ENCODE measurements around the gene ROR2.

Gene ROR2

DNA sequence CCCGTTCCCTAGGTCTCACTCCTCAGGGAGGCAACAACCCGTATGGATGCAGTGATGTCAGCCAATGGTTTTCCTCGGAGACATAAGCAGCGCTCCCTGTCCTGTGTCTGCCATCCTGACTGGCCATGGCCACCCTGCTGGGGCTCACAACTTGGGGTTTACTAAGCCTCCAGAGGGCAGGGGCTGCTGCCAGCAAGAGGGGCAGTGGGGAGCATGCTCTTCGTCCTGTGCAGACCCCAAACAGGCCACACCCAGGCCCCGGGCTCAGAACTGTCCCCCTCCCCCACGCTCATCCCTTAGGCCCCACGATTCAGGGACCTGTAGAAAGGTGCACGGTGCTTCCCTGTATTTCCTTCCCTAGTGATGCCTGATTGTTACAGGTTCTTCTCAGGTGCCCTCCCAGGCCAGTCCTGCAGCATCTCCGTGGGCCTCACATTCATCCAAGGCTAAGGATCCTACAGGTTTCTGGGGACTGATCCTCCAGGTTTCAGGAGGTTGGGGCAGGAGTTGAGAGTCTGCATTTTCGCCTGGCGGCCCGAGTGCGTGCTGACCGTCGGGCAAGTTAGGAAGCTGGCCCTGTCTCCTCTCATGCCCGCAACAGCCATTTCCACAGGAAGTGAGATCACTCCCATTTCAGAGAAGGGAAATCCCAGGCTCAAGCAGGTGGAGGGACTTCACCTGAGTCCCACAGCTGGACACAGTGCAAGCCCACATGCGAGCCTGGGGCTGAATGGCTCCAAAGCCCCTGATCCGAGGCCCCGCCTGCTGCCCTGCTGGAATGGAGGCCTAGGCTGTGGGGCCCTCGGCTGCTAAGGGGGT lies 217.6 kb downstream of the ROR2 start:
- no peak for DNase-seq

DNA sequence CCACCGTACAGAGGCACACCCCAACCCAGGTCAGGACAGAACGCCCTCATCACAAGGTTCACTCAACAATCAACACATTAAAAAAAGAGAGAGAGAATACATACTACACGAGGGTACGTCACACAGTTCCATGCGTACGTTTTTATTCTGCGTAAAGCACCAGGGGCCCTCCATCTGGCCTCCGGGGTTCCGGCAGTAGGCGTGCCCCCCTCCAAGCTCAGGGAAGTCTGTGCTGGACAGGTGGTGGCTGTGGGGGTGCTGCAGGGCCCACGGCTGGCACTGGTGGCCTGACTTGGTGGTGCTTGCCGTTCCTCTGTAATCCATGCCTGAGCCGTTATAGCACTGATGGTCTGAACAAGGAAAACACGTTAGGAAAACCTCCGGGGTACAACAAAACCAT lies 219.2 kb downstream of the ROR2 start:
- no peak for DNase-seq

DNA sequence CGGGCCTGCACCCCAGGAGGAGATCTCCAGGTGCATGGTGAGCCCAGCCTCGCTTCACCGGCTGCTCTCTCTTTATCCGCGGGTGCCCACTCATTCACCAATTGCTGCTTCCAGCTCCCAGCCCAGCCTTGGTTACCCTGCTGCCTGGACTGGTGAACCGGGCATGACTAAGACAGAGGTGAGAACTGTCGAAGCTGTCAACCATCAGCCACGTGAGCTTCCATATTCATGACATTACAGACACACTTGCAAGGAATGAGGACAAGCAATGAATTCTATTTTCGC lies 220.5 kb downstream of the ROR2 start:
- DNase-seq: no peak

DNA sequence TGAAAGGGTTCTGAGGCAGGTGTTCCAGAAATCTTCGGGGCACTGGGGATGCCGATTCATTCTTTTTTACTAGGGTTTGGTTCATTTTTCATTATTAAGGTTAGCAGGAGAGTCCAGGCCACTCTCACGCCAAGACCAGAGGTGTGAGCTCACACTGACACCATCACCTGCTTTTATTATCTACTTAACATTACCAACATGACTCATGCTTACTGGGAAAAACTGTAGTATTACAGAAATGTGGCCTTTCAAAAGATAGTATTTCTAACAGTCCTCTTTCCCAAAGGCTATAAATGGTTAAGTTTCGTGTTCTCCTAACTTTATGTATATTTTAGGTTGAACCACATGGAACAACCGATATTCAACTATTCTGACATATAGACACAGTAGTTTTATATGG lies 222.1 kb downstream of the ROR2 start:
- no peak for DNase-seq

DNA sequence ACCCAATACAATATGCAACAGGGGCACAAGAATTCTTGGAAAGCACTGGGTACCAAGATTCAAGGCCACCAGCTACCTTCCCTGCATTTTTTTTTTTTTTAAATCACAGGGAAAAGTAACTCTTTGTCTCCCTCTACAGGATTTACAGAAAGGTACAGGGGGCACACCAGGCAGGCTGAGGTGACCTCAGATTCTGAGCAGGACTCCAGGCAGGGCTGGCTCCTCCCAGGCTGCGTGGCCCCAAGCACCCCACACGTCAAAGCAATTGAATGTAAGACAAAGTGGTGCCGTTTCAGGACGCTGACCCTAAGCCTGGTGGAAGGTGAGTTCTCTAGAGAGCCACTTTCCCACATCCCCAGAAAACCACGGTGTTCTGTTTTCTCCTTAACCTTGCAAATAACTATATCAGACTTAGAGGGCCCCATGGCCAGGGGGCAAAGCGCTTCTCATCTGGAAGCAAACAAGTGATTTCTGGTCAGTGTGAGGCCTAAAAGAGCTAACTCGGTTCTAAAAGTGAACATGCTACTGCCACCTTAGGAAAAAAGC lies 222.6 kb downstream of the ROR2 start:
- DNase-seq: peak; percentile 24

DNA sequence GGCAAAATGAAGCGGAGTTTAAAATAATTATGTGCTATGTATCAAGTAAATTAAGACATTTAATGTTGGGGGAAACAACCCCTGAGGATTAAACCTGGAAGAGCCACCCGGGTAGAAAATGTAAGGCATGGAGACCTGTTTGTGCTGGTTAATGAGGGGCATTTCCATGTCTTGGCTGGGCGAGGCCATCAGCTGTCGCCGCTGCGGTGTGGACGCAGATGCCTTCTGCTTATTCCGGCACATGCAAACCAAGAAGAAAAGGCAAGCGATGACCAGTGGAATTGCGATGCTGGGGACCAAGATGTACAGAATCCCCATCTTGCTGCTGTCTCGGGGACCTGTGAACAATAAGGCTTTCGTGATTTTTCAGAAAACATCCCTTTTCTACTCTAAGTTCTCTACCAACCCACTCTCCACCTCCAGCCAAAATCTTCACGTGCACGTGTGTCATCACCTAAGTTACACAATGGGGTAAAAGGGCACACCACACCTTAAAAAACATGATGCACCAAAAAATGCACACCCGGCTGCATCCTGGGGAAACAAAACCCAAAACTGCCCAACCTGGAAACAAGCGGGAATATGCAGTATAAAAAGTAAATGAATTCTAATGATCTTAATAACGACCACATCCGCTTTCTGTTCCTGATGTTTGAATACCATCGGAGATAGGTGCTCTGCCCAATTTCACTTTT lies 223.5 kb downstream of the ROR2 start:
- DNase-seq: no peak

DNA sequence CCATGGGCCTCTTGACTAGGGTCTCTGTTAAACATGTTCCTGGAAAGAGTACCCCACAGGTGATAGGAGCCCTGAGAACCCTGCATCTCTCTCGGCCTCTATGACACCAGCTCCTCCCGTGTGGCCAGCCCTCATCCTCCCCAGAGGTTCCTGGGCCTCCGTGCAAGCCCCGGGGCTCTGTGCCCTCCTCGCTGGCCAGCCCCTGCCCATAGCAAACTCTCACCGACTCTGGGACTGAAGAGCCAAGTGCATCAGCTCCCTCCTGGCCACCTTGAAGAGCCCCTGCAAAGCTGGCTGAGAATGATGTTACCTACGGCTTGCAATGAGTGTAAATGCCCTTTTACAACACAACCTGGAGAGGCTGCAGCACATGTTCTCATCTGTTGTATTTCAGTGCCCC lies 224.4 kb downstream of the ROR2 start:
- no peak for DNase-seq

DNA sequence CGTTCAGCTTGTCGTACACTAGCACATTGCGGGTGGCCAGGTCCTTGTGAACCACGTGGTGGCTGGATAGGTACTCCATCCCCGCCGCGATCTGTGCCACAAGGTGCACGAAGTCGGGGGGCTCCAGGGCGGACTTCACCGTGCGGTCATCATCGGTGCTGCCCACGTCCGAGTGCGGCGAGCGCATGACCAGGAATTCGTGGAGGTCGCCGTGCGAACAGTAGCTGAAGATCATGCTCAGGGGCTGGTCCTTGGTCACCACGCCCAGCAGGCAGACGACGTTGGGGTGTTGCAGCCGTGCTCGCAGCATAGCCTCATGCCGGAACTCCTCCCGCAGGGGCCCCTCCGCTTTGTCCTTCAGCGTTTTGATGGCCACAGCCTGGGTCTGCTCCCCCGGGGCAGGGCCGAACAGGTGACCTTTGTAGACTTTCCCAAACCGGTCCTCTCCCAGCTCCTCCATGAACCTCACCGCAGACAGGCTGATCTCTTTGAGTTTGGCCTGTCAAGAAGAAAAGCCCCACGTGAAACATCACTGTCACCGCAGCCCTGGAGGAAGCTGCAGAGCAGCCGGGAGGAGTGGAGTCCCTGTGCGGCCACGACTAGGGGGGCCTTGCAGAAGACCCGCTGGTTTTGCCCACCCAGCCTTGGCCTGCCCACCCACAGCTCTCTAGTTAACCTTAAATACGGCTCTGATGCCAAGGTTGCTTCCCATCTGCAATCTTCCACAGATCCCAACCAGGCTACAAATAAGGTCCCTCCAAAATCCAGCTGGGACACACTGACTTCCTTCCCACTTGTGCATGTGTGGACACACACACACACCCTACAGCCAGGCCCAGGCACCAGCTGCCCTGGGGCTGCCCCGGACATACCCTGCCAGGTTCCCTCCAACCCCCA lies 225.2 kb downstream of the ROR2 start:
- no peak for DNase-seq

DNA sequence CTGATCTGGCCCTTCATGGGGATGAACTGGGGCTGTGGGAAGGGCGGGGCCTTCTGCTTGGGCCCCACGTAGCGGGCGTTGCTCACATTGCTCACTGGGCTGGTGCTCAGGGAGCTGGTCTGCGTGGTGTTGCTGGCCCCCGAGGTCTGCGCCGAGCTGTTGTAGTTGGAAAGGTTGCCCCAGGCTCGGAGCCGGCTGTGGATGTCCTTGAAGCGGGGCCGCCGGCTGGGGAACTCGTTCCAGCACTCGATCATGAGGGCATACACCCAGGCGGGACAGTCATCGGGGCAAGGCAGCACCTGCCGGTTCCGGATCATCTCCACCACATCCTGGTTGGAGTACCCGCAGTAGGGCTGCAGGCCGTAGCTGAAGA lies 226.0 kb downstream of the ROR2 start:
- no peak for DNase-seq

DNA sequence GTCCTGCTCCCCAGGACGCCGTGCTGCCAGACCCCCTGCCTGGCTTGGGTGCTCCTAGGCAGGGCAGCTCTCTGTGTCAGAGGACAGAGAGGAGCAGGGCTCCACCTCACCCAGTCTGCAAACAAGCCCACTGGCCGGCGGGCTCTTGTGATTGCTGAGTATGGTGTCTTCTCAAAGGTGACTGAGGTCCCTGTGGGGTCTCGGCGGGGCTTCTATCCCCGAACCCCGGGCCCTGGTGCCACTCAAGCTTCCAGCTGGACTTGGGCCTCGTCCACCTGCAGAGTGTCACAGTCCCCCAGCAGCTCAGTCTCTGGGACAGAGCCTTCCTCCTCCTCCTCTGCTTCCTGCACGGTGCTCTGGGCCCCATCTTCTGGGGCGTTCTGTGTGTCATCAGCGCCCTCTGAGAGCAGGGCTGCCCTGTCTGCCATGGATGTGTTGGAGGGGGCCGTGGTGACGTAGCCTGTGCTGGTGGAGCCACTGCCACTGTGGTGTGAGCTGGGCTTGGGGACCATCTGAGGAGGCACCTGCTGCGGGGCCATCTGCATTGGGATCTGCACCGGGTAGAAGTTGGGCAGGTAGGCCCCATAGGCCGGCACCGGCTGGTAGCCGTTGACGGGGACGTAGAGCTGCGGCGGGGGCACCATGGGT lies 226.5 kb downstream of the ROR2 start:
- no peak for DNase-seq

DNA sequence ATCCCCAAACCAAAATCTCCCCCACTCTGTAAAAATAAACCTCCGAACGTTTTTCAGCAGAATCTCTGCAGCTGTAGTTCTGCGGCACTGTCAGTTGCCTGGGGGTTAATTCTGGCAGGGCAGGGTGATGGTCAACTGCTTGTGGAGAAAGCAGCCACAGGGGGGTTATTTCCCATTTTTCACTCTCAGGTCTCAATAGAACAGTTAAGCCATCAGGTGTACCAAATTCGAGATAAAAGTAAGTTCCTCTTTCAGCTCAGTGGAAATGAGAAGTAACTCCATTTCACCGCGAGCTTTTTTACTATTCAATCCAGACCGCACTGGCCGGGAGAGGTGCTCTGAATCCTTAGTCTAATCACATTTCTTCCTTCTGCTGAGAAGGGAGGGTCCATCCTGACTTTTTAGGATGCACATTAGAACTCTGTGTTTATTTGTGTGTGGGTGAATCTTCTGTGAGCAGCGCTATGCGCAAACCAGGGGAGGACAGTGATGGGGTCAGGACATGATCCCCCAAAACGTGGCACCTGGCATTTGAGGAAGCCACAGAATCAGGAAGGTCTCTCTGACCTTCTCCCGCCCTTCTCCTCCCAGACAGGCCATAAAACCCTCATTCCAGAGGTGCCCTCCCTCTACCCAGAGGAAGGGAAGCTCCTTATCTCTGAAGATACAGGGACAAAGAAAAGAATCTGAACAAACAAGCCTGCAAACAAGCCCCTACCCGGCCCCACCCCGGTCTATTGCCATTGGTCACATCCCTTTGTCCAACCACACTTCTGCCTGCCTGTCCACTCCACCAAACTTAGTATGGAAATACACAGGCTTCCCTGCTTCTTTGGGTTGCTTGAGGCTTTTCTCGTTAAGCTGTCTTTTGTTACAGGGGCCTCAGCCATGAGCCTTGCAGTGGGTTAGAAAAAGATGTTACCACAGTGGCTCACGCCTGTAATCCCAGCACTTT lies 229.0 kb downstream of the ROR2 start:
- DNase-seq: no peak

DNA sequence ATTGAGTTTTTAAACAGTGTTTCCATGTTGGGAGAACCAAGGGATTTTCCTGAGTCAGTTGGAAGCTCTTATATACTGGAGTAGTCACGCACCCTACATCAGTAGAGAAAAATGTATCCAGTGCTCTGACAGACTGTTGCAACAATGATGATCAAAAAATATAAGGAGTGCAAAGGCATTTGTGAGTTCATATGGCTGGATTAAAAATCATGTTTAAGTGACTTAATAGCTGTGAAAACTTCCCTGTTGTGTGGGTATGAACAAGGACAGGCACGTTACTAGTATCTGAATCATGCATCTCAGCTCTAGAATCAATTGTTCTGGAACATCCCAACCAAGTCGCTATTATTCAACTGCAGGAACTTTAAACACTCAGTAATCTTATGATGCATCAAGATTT lies 229.7 kb downstream of the ROR2 start:
- no peak for DNase-seq

DNA sequence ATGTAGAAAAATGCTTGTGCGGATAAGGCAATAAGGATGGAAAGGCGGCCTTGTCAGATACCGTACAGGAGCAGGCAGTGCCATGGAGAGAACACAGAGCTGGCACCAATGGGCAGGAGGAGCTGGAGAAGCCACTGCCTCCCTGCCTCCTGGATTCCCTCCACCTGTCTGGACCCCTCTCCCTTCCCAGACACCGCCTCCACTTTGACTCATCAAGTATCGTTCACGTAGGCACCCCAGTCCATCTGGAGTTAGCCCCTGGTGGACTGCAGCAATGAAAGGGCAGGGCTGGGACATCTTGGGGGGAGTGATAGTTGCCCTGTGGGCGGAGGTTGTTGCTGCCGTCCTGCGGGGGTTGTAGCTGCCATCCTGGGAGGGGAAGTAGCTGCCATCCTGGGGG lies 232.0 kb downstream of the ROR2 start:
- DNase-seq: no peak

DNA sequence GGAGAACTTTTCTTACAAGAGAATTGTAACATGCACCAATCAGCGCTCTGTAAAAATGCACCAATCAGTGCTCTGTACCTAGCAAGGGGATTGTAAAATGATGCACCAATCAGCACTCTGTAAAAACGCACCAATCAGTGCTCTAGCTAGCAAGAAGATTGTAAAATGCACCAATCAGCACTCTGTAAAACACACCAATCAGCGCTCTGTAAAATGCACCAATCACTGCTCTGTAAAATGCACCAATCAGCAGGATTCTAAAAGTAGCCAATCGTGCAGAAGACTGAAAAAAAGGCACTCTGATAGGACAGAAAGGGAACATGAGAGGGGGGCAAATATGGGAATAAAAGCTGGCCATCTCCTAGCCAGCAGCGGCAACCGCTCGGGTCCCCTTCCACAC lies 233.2 kb downstream of the ROR2 start:
- no peak for DNase-seq

DNA sequence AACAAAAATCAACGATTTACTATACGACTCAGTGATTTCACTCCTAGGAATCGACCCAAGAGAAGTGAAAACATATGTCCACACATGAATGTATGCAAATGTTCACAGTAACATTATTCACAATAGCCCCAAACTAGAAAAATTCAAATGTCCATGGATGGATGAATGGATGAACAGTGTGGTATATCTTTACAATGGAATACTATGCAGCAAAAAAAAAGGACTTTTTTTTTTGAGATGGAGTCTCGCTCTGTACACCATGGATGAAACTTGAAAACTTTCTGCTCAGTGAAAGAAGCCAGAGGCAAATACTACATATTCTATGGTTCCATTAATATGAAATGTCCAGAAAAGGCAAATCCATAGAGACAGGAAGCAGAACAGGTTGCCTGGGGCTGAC lies 233.8 kb downstream of the ROR2 start:
- no peak for DNase-seq

DNA sequence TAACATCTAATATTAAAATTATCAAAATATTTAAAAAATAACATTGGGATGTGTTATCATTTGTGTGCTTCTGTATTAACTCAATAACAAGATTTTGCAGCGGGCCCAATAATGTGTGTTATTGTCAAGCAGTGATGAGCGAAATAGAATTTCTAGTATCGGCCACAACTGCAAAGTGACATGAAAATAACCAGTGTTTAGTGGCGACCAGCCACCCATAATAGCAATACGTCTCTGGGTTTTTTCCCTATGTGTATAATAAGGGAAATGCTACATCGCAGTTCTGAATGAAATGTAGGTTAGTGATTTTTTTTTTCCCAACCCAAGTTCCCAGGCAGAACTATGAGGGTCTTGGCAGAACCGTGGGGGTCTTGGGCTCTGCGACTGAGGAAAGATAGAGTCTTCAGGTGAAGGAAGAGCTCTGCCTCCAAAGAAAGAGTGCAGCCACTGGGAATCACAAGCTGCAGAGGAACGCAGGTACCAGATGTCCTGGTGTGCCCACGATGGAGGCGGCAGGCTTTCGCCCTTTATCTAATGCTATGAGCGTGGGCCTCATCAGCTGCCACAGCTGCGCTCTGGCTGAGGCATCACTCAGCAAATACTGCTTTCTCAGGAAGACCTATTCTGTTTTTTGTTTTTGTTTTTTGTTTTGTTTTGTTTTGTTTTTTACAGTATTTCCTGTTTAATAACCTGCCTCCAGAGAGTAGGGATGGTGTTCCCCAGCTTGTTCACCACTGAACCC lies 235.0 kb downstream of the ROR2 start:
- no peak for DNase-seq

DNA sequence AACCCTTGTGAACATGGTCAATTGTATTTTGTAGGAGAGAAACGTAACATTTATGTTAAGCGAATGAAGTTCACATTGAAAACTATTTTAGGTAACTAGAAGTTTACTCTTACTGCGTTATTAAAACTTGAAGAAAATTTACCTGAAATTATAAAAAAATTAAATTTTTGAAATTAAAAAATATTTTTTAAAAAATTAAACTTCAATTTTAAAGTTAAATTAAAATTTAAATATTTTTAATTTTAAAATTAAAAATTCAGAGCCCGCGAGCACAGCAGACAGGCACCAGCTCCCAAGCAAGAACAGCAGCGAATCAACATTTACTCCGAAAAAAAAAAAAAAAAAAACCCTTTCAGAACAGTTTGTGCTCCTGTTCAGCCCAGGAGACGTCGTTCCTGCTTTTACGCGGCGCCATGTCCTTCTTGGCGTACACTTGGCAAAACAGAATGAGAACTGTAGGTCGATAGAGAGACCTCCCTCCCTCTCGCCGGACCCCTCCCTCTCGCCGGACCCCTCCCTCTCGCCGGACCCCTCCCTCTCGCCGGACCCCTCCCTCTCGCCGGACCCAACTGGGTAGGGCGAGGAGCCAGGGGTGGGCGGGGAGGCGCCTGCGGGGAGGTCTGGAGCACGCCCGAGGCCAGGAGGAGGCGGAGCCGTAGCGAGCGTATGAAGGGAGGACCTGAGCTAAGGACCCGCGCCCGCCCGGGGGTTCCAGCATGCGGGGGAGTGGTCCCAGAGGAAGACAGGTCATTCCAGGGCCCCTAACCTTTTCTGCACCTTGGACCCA lies 235.8 kb downstream of the ROR2 start:
- no peak for DNase-seq

DNA sequence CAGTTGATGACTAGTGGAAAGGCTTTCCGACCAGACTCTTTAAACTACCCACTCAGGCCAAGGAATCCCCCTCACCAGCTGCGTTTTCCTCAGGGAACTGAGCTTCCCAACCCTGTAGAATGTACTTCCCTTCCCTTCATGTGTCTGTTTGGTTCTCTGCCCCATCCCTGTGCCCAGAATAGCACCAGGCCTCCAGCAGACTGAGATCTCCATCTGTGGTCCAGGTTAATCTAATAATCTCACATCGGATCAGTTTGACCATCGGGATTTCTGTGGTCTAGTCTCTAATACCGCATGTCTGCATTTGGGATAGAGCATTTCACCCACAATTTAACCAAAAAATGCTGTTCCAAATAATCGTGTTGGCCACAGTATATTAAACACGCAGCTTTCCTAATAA lies 237.2 kb downstream of the ROR2 start:
- DNase-seq: no peak

DNA sequence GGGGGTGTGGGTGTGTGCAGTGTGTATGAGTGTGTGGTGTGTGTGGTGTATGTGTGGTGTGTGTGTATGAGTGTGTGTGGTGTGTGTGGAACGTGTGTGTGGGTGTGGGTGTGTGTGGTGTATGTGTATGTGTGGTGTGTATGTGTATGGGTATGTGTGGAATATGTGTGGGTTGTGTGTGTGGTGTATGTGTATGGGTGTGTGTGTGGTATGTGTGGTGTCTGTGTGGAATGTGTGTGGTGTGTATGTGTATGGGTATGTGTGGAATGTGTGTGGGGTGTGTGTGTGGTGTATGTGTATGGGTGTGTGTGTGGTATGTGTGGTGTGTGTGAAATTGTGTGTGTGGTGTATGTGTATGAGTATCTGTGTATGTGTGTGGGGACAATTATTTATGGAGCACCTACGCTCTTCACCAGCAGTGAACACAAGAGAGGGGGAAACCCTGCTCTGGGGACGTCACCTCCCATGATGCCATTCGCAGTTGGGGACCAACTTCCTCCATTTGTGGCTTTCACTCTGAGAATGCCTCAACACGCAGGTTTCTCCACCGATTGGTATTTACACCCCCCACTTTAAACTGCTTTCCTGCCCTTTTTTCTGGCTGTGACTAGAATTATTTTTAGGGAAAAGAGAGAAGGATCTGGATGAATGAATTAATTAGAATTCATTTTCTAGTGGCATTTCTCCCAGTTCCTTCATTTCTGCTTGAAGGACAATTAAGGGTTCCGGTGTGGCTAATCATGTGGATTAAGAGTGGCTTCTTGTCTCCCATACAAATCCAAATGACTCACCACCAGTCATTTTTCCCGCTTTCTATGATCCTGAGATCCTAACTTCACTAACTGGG lies 238.1 kb downstream of the ROR2 start:
- no peak for DNase-seq

Measured in NCI-H345 (cell line).